Fibroblast of pulmonary artery (primary cell): Measurements from ENCODE around the gene LFNG.

Experiments used
- DNase-seq: peaks from one replicate; pipeline ENCODE4 v3.0.0-alpha.2; 2010; ENCODE audit warnings: low read depth
- H3K4me3 ChIP-seq: replicated peaks from 2 replicates; pipeline ENCODE4 v1.5.1; 2011; ENCODE audit warnings: low read depth, mild to moderate bottlenecking, control low read depth, low read length, moderate library complexity
- CTCF ChIP-seq: IDR thresholded peaks from 2 replicates; pipeline ENCODE4 v1.5.1; 2011; ENCODE audit warnings: mild to moderate bottlenecking, control low read depth, low read length, inconsistent platforms; ENCODE audit errors: missing control alignments

The LFNG gene

GRCh38 chr7:2539031-2539911, 19.7 kb downstream of the LFNG start:
- H3K4me3 ChIP-seq: no peak overlapping the region
- DNase-seq: no peak
- no peak for TF ChIP-seq CTCF

- TF ChIP-seq CTCF: no peak
- H3K4me3 ChIP-seq: no peak overlapping the region
- no peak for DNase-seq
Observed at GRCh38 chr7:2540133-2540532, 20.6 kb downstream of the LFNG start.

GRCh38 chr7:2540641-2541051, 21.1 kb downstream of the LFNG start:
- H3K4me3 ChIP-seq: no peak overlapping the region
- DNase-seq: no peak
- TF ChIP-seq CTCF: no peak

GRCh38 chr7:2541291-2542010, 21.9 kb downstream of the LFNG start:
- DNase-seq: no peak
- no peak overlapping the region for H3K4me3 ChIP-seq
- no peak for TF ChIP-seq CTCF

GRCh38 chr7:2542011-2542915, 22.7 kb downstream of the LFNG start:
- TF ChIP-seq CTCF: no peak
- no peak for DNase-seq

More at GRCh38 chr7:2542011-2542915, 22.7 kb downstream of the LFNG start:
- H3K4me3 ChIP-seq: no peak overlapping the region
